ENCODE results near the gene RASD1. TPM values are rescaled to one million over a fixed set of nuclear protein-coding genes. Genes with fewer than 3 reads are reported as not detected.

Gene RASD1
- total RNA-seq, 1 experiment from 2014 or later, result not detected

GRCh38 chr17:17542906-17543635 lies 46.9 kb upstream of the RASD1 start:
- no TSS peak for BruUV-seq (replicated peaks)
- intact Hi-C loops (cut with micrococcal nuclease; ENCODE audit: unreplicated experiment), result no loop called here
- H3K9me3 Mint-ChIP-seq (ENCODE audit: low read depth, unreplicated experiment), result no peaks in the 10 kb centered on the region
- no peaks in the 10 kb centered on the region for H3K4me1 Mint-ChIP-seq (ENCODE audit: low read depth, unreplicated experiment)
- H3K4me3 Mint-ChIP-seq (ENCODE audit: low read depth, unreplicated experiment), result no peak overlapping the region
- no peaks in the 10 kb centered on the region for H3K36me3 Mint-ChIP-seq (ENCODE audit: insufficient read depth, unreplicated experiment)
- no peak for TF ChIP-seq CTCF (IDR thresholded peaks at IDR 0.05; ENCODE audit: unreplicated experiment)
- CTCF ChIA-PET, result no interaction called here
- no peaks in the 10 kb centered on the region for H3K27me3 Mint-ChIP-seq (ENCODE audit: unreplicated experiment)
- H3K27ac Mint-ChIP-seq (ENCODE audit: unreplicated experiment), result no peak overlapping the region
- no peak for DNase-seq

- DNase-seq, result no peak
- H3K36me3 Mint-ChIP-seq (ENCODE audit: insufficient read depth, unreplicated experiment), result no peaks in the 10 kb centered on the region
- no peaks in the 10 kb centered on the region for H3K27me3 Mint-ChIP-seq (ENCODE audit: unreplicated experiment)
- TF ChIP-seq CTCF (IDR thresholded peaks at IDR 0.05; ENCODE audit: unreplicated experiment), result no peak
- intact Hi-C loops (cut with micrococcal nuclease; ENCODE audit: unreplicated experiment), result no loop called here
- CTCF ChIA-PET, result no interaction called here
- H3K4me1 Mint-ChIP-seq (ENCODE audit: low read depth, unreplicated experiment), result no peaks in the 10 kb centered on the region
- no peak overlapping the region for H3K4me3 Mint-ChIP-seq (ENCODE audit: low read depth, unreplicated experiment)
- no TSS peak for BruUV-seq (replicated peaks)
- no peak overlapping the region for H3K27ac Mint-ChIP-seq (ENCODE audit: unreplicated experiment)
- no peaks in the 10 kb centered on the region for H3K9me3 Mint-ChIP-seq (ENCODE audit: low read depth, unreplicated experiment)
Measured at GRCh38 chr17:17541640-17542001, 45.4 kb upstream of the RASD1 start.

- CTCF ChIA-PET, result no interaction called here
- H3K4me1 Mint-ChIP-seq (ENCODE audit: low read depth, unreplicated experiment), result no peaks in the 10 kb centered on the region
- no peak overlapping the region for H3K27ac Mint-ChIP-seq (ENCODE audit: unreplicated experiment)
- no peak for DNase-seq
- no peaks in the 10 kb centered on the region for H3K9me3 Mint-ChIP-seq (ENCODE audit: low read depth, unreplicated experiment)
- no peaks in the 10 kb centered on the region for H3K36me3 Mint-ChIP-seq (ENCODE audit: insufficient read depth, unreplicated experiment)
- no peaks in the 10 kb centered on the region for H3K27me3 Mint-ChIP-seq (ENCODE audit: unreplicated experiment)
- intact Hi-C loops (cut with micrococcal nuclease; ENCODE audit: unreplicated experiment), result no loop called here
- no peak overlapping the region for H3K4me3 Mint-ChIP-seq (ENCODE audit: low read depth, unreplicated experiment)
- TF ChIP-seq CTCF (IDR thresholded peaks at IDR 0.05; ENCODE audit: unreplicated experiment), result no peak
- no TSS peak for BruUV-seq (replicated peaks)
Measured at GRCh38 chr17:17540935-17541639, 44.9 kb upstream of the RASD1 start.

- H3K27ac Mint-ChIP-seq (ENCODE audit: unreplicated experiment), result no peak overlapping the region
- no TSS peak for BruUV-seq (replicated peaks)
- intact Hi-C loops (cut with micrococcal nuclease; ENCODE audit: unreplicated experiment), result no loop called here
- CTCF ChIA-PET, result no interaction called here
- DNase-seq, result no peak
- H3K27me3 Mint-ChIP-seq (ENCODE audit: unreplicated experiment), result no peaks in the 10 kb centered on the region
- no peak overlapping the region for H3K4me3 Mint-ChIP-seq (ENCODE audit: low read depth, unreplicated experiment)
- no peaks in the 10 kb centered on the region for H3K36me3 Mint-ChIP-seq (ENCODE audit: insufficient read depth, unreplicated experiment)
- H3K4me1 Mint-ChIP-seq (ENCODE audit: low read depth, unreplicated experiment), result no peaks in the 10 kb centered on the region
- H3K9me3 Mint-ChIP-seq (ENCODE audit: low read depth, unreplicated experiment), result no peaks in the 10 kb centered on the region
- no peak for TF ChIP-seq CTCF (IDR thresholded peaks at IDR 0.05; ENCODE audit: unreplicated experiment)
Measured at GRCh38 chr17:17540278-17540906, 44.2 kb upstream of the RASD1 start.

Measured in Calu3 (cell line).